A549 (cell line): Measurements from ENCODE around the gene SYNE3. TPM values are rescaled to one million over a fixed set of nuclear protein-coding genes. Genes with fewer than 3 reads are reported as not detected.

Experiments
- ATAC-seq, 2 experiments: fragments of 200-7000 bp in 1 of 2; fragments of >200 bp in 1 of 2; cut with Nextera tagmentation in 1 of 2; cut with Tn5 transposase in 1 of 2; 3 replicates each; pipeline versions ENCODE4 v1.8.0 to v1.9.1; 2018 to 2020; ENCODE audit warnings: mild to moderate bottlenecking in 1 of 2, moderate library complexity in 1 of 2
- CTCF ChIA-PET: fragments of 300-600 bp; sonication (Branson Sonifier 250); formaldehyde crosslinking; extraction: SDS; loops from one replicate; lab custom pipeline; 2021; ENCODE audit warnings: antibody characterized with exemption, inconsistent platforms; lab: Yijun Ruan, JAX
- POLR2A ChIA-PET: fragments of 350-600 bp; formaldehyde crosslinking; extraction: SDS; loops from one replicate; lab custom pipeline; 2021; ENCODE audit warnings: antibody characterized with exemption, inconsistent platforms; lab: Yijun Ruan, JAX
- DNase-seq, 2 experiments: peaks; one replicate each; pipeline versions ENCODE4 v3.0.0 to v3.0.0-alpha.2; 2011 to 2016; ENCODE audit warnings: low read depth in 1 of 2, low spot score in 1 of 2
- FAIRE-seq: peaks from 2 replicates; lab custom pipeline; 2011; peaks lifted over from hg19 to GRCh38; lab: Jason Lieb, UNC
- H3K27ac ChIP-seq, 2 experiments: fragments of >200 bp; sonication (Bioruptor Twin); formaldehyde crosslinking; 3 replicates each; pipeline ENCODE4 v1.5.1; 2016 to 2017
- H3K4me1 ChIP-seq: fragments of >200 bp; sonication (Bioruptor Twin); formaldehyde crosslinking; 3 replicates; pipeline ENCODE4 v1.6.1; 2016
- H3K4me2 ChIP-seq: fragments of >200 bp; sonication (Bioruptor Twin); formaldehyde crosslinking; 3 replicates; pipeline ENCODE4 v1.6.1; 2016
- H3K4me3 ChIP-seq: fragments of >200 bp; sonication (Bioruptor Twin); formaldehyde crosslinking; 3 replicates; pipeline ENCODE4 v1.5.1; 2016
- H3K9me3 ChIP-seq: fragments of >200 bp; sonication (Bioruptor Twin); formaldehyde crosslinking; 3 replicates; pipeline ENCODE4 v1.6.1; 2016
- CEBPB ChIP-seq, 2 experiments: fragments of >200 bp in 1 of 2; sonication (Bioruptor Twin) in 1 of 2; formaldehyde crosslinking in 1 of 2; IDR thresholded peaks; 2 replicates each; pipeline ENCODE4 v1.6.1; 2012 to 2016
- CHD2 ChIP-seq: fragments of 150-350 bp; IDR thresholded peaks from 2 replicates; pipeline ENCODE4 v1.6.1; 2014; ENCODE audit warnings: low read length; ENCODE audit not compliant: partially characterized antibody
- EP300 ChIP-seq, 2 experiments: fragments of >200 bp; sonication (Bioruptor Twin); formaldehyde crosslinking; IDR thresholded peaks; 2 replicates in 1 of 2; 3 replicates in 1 of 2; pipeline ENCODE4 v1.6.1; 2016 to 2017
- ESRRA ChIP-seq: fragments of 150-350 bp; IDR thresholded peaks from 2 replicates; pipeline ENCODE4 v1.6.1; 2014; ENCODE audit warnings: mild to moderate bottlenecking, low read length, borderline replicate concordance
- HOXB13 ChIP-seq: fragments of 250-450 bp; sonication (Bioruptor Pico); IDR thresholded peaks from 2 replicates; pipeline ENCODE4 v1.5.0; 2020; ENCODE audit warnings: low read depth, mild to moderate bottlenecking, moderate library complexity
- JUN ChIP-seq, 2 experiments: fragments of >200 bp; sonication (Bioruptor Twin); formaldehyde crosslinking; IDR thresholded peaks; 2 replicates in 1 of 2; 3 replicates in 1 of 2; pipeline ENCODE4 v1.6.1; 2016 to 2017
- JUNB ChIP-seq: fragments of >200 bp; sonication (Bioruptor Twin); formaldehyde crosslinking; IDR thresholded peaks from 2 replicates; pipeline ENCODE4 v1.6.1; 2016
- KDM1A ChIP-seq: fragments of 200-600 bp; sonication (generic); IDR thresholded peaks from 2 replicates; pipeline ENCODE4 v1.6.1; 2016; ENCODE audit warnings: low read depth, mild to moderate bottlenecking
- MAFK ChIP-seq: fragments of 450-650 bp; IDR thresholded peaks from 2 replicates; pipeline ENCODE4 v1.6.1; 2014; ENCODE audit not compliant: partially characterized antibody
- MAX ChIP-seq: IDR thresholded peaks from 2 replicates; pipeline ENCODE4 v1.6.1; 2012
- MAZ ChIP-seq: fragments of 150-350 bp; IDR thresholded peaks from 2 replicates; pipeline ENCODE4 v1.6.1; 2014; ENCODE audit warnings: antibody characterized with exemption, low read depth, low read length, borderline replicate concordance
- NR3C1 ChIP-seq: fragments of >200 bp; sonication (Bioruptor Twin); formaldehyde crosslinking; IDR thresholded peaks from 3 replicates; pipeline ENCODE4 v1.6.1; 2017
- POLR2A ChIP-seq: IDR thresholded peaks from 2 replicates; pipeline ENCODE4 v1.6.1; 2012; ENCODE audit warnings: mild to moderate bottlenecking, low read length
- POLR2AphosphoS2 ChIP-seq: conservative IDR thresholded peaks from 2 replicates; pipeline ENCODE4 v1.6.1; 2012; ENCODE audit warnings: low read length, improper control_type of control experiment, inconsistent platforms
- RCOR1 ChIP-seq: fragments of 150-350 bp; IDR thresholded peaks from 2 replicates; pipeline ENCODE4 v1.6.1; 2014; ENCODE audit warnings: antibody characterized with exemption, low read length, low read depth
- REST ChIP-seq: fragments of 200-600 bp; sonication (generic); IDR thresholded peaks from 2 replicates; pipeline ENCODE4 v1.6.1; 2016; ENCODE audit warnings: antibody characterized with exemption, mild to moderate bottlenecking, moderate library complexity
- RNF2 ChIP-seq: fragments of 200-600 bp; sonication (generic); IDR thresholded peaks from 2 replicates; pipeline ENCODE4 v1.6.1; 2016; ENCODE audit warnings: low read depth, mild to moderate bottlenecking, antibody characterized with exemption, moderate library complexity, borderline replicate concordance
- ZSCAN20 ChIP-seq: fragments of 250-450 bp; sonication (Bioruptor Pico); IDR thresholded peaks from 2 replicates; pipeline ENCODE4 v1.8.0; 2022; ENCODE audit warnings: mild to moderate bottlenecking, moderate library complexity
- WGBS: methylation state at CpG from one replicate; pipeline ENCODE4 v1.1.6; 2017; ENCODE audit errors: missing lambda C conversion rate; 5-methylcytosine and 5-hydroxymethylcytosine counted together
- polyA plus RNA-seq, 4 experiments: library from polyadenylated mRNA; depleted of rRNA in 3 of 4; stranded (reverse); fragments of >200 nt; fragmentation: RNase III in 1 of 4; extraction: RNeasy Plus Mini Kit Qiagen cat#74134 plus additional on column Dnase treatment in 1 of 4; gene quantifications; 2 replicates in 3 of 4; 3 replicates in 1 of 4; pipeline ENCODE4 v1.2.3, GENCODE V29; 2011 to 2017
- TF ChIP-seq, protein P1 (sequence below): fragments of 250-450 bp; sonication (Bioruptor Pico); IDR thresholded peaks from 2 replicates; pipeline ENCODE4 v1.5.0; 2021; ENCODE audit warnings: mild to moderate bottlenecking, moderate library complexity, borderline replicate concordance

The SYNE3 gene
- polyA plus RNA-seq, 2 of the 4 experiments (the other 2 are of a cell fraction), result 0.05 to 0.08 TPM

DNA sequence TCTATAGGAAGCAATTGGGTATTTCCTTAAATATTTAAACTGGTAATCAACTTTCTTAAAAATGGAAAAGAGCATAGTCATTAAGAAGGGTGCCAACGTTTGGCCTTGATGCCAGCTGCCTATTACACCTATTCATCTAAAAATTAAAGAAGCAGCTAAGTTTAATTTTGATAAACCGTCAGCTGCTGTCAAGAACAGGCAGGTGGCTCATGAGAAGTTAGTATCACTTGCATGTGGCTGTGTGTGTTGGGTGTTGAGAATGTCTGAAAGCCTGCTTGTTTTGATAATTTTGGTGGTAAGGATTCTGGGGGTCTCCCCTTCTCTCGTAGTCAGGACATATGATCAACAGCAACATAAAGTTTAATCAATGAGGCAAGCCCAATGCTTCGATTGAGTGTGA is 24.9 kb upstream of the SYNE3 start:
- CTCF ChIA-PET, result interaction anchor here (1.5 to 1.8 kb wide), 2 partner anchors 10 to 100 kb away, joined by 4 to 6 read pairs; no protein-coding TSS in a partner anchor
- 0 out of 3 replicates have a peak, but pooled peaks cover 2% of the 10 kb centered on the region for H3K9me3 ChIP-seq
- H3K4me3 ChIP-seq, result no peak overlapping the region
- ATAC-seq, result no peak
- WGBS, result 74% methylated on average over 4 of the region's 4 CpGs
- no peak overlapping the region for H3K4me2 ChIP-seq
- POLR2A ChIA-PET, result no interaction called here
- H3K27ac ChIP-seq, result no peak overlapping the region
- no peak for FAIRE-seq
- peaks cover 20% of the 10 kb centered on the region for H3K4me1 ChIP-seq
- TF ChIP-seq POLR2A, result no peak
- no peak for TF ChIP-seq POLR2AphosphoS2
- no peak for TF ChIP-seq NR3C1
- no peak for TF ChIP-seq MAFK
- no peak for TF ChIP-seq KDM1A
- TF ChIP-seq JUN (IDR thresholded peaks at IDR 0.05), result no peak
- TF ChIP-seq REST, result no peak
- TF ChIP-seq, protein P1, sequence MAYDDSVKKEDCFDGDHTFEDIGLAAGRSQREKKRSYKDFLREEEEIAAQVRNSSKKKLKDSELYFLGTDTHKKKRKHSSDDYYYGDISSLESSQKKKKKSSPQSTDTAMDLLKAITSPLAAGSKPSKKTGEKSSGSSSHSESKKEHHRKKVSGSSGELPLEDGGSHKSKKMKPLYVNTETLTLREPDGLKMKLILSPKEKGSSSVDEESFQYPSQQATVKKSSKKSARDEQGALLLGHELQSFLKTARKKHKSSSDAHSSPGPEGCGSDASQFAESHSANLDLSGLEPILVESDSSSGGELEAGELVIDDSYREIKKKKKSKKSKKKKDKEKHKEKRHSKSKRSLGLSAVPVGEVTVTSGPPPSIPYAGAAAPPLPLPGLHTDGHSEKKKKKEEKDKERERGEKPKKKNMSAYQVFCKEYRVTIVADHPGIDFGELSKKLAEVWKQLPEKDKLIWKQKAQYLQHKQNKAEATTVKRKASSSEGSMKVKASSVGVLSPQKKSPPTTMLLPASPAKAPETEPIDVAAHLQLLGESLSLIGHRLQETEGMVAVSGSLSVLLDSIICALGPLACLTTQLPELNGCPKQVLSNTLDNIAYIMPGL, result no peak
- no peak for TF ChIP-seq CEBPB (IDR thresholded peaks at IDR 0.05)
- no peak for TF ChIP-seq MAX
- no peak for TF ChIP-seq MAZ
- no peak for TF ChIP-seq ZSCAN20 (CRISPR knock-in tag)
- no peak for TF ChIP-seq EP300 (IDR thresholded peaks at IDR 0.05)
- no peak for TF ChIP-seq ESRRA
- no peak for TF ChIP-seq HOXB13
- TF ChIP-seq CHD2, result no peak
- no peak for TF ChIP-seq JUNB
- TF ChIP-seq RNF2, result no peak
- TF ChIP-seq RCOR1, result no peak
- no peak for DNase-seq

GRCh38 chr14:95540236-95540855 is 23.9 kb upstream of the SYNE3 start:
- Histone ChIP-seq H3K4me2 (no peak overlapping the region), H3K4me1 (peaks cover 16% of the 10 kb centered on the region), H3K9me3 (no peaks in the 10 kb centered on the region), H3K4me3 (no peak overlapping the region), H3K27ac (no peak overlapping the region)
- DNase-seq, result no peak
- 95% methylated on average over 6 of the region's 6 CpGs for WGBS
- ChIA-PET CTCF (interaction anchor here (0.9 to 1.8 kb wide), 4 partner anchors 11 to 17 kb away, joined by 3 to 4 read pairs (median 4); no protein-coding TSS in a partner anchor), POLR2A (no interaction called here)
- no peak for ATAC-seq
- no peak for FAIRE-seq
- no peak for TF ChIP-seq MAX
- no peak for TF ChIP-seq ESRRA
